Frontal cortex (tissue), 4 donors: ENCODE measurements around the gene NPHP1. TPM values are rescaled to one million over a fixed set of nuclear protein-coding genes. Genes with fewer than 3 reads are reported as not detected.
A peak's percentile ranks its signal among the peaks of the same experiment; 100 is the strongest.
"Not testable (repeated sequence)": the region's sequence is repeated elsewhere in the genome, so short reads cannot be mapped to it uniquely, and the experiment has no call there.

Experiments used
- DNase-seq, 2 donors: peaks; one replicate each; pipeline ENCODE4 v3.0.0; 2012; ENCODE audit warnings: low spot score in 2 of 2
- FAIRE-seq: peaks from 2 replicates; lab custom pipeline; 2012; peaks lifted over from hg19 to GRCh38; lab: Jason Lieb, UNC
- total RNA-seq: library from RNA; depleted of rRNA; stranded (reverse); fragments of >200 nt; gene quantifications from one replicate; pipeline ENCODE4 v1.2.3, GENCODE V29; 2014
- donor health status: control.
- donor health status: control.
- donor health status: control.

Gene NPHP1
- total RNA-seq, 1 donor from 2014 or later: 7.3 TPM

DNA sequence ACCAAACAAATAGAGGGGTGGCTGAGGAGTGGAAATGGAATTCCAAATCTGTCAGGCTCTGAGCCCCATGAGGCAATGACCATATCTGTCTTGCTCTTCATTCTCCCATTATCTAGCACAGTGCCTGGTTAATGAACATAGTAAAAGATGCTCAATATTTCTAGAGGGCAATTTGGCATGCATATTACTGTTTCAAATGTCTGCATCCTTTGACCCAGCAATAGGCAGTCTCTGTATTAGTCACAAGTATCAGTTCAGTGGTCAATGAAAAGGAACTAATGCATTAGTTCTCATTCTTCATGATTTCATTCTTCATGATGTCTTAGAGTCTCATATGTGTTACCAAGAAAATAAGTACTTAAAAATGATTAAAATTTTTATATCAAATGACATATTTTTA is 60.8 kb downstream of the NPHP1 start:
- DNase-seq (no peak), FAIRE-seq (no peak)

DNA sequence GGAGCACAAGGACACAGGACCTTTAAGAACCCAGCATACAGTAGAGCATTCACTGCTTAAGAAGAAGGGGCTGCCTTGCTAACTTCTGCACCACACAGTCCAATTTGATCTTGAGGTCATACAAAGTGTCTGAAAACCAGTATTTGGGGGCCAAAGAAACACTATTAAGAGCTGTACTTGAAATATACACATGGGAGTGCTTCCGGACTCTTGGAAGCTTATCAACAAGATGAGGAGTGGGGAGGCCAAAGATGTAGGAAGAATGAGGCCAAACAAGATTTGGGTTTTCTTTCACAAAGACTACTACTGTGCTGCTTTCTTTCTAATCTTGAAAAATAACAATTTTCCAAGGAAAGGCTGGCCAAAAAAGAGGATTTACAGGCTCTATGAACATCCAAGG is 64.4 kb downstream of the NPHP1 start:
- FAIRE-seq: no peak
- no peak for DNase-seq

DNA sequence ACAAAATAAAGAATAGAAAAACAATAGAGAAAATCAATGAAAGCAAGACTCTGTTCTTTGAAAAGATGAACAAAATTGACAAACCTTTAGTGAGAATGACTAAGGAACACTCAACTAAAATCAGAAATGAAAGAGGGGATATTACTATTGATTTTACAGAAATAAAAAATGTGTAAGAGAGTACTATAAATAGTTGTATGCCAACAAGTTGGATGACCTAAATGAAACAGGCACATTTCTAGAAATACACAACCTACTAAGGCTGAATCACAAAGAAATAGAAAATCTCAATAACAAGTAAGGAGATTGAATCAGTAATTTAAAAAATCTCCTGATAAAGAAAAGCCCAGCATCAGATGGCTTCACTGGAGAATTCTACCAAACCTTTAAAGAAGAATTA is 70.8 kb downstream of the NPHP1 start:
- no peak for DNase-seq
- FAIRE-seq: no peak

DNA sequence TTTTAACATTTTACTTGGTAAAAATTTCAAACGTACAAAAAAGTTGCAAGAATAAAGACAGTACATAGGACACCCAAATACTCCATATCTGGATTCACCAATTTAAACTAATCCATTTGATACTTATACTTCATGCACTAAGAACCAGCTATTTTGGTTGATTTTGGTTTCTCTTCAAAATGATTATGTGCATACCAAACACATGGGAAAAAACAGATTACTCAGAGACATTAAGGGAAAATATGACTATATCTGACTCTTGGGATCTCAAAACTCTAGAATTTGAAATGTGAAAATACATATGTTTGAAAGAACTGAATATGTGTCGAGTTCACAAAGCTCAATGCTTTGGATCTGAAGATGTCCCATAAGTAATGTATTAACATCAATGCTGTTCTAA is 73.6 kb downstream of the NPHP1 start:
- DNase-seq: no peak
- no peak for FAIRE-seq

GRCh38 chr2:110130757-110131156 is 74.1 kb downstream of the NPHP1 start:
- DNase-seq: no peak
- no peak for FAIRE-seq

- DNase-seq (no peak), FAIRE-seq (no peak)
Observed at GRCh38 chr2:110126906-110127305, 77.9 kb downstream of the NPHP1 start.

- DNase-seq (no peak), FAIRE-seq (no peak)
Observed at GRCh38 chr2:110126086-110126773, 78.6 kb downstream of the NPHP1 start.

GRCh38 chr2:110124939-110125691 is 79.7 kb downstream of the NPHP1 start:
- DNase-seq (no peak), FAIRE-seq (no peak)

DNA sequence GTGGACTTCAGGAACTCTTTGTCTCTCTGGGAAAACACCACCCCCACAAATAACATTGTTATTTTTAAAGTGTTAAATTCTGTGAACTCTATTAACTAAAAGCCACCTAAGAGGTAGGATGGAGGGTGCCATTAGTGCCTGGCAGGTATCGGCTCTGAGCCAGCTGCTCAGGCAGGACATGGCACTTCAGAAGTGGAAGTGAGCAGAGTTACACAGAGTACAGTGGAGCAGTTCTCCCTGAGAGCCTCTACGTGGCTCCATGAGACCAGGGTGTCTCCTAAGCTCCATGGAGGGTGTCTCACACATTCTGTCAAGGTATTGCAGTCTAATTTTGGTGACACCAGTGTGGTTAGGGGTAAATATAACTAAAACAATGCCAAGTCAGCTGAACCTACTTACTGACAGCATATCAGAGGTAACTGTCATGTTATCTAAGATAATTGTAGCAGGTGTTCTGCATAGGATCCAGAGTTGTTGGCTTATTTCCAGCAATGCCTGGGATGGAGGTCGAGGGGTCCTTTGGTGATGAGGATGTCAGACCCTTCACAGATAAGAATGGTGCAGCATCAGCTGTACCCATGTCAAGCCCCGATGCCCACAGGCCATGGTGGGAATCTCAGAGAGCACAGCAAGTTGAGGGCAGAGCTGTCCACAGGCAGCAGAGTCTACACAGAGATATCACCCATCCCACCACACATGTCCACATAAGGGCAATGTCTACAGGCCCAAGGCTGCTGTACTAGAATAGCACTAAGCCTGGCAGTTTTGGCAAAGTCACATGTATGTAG is 80.6 kb downstream of the NPHP1 start:
- DNase-seq: no peak
- no peak for FAIRE-seq

DNA sequence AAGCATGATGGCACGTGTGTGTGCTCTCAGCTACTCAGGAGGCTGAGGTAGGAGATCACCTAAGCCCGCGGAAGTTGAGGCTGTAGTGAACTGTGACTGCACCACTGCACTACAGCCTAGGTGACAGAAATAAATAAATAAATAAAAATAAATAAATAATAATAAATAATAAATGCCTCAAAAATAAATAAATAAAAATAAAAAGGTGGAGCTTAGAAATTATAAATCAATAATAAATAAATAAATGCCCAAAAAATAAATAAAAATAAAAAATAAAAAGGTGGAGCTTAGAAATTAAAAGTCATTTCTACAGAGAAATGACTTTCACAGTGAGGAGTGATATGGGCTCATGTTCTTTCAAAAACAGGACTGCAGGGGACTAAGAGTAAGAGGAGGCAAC is 83.2 kb downstream of the NPHP1 start:
- FAIRE-seq (peak; percentile 21), DNase-seq (no peak)

DNA sequence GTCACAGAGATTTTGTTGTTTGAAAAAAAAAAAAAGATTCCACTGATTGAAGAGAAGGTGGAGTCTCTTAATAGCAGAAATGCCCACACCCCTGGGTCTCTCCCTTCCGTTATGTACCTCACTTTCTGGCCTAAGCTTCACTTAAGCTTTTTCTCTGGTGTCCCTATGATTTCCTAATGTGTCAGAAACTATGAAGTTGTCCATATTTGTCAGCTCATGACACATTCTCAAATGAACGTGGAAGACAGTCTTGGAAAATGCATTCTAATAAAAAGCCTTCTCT is 83.8 kb downstream of the NPHP1 start:
- DNase-seq (no peak), FAIRE-seq (no peak)

- DNase-seq (no peak), FAIRE-seq (no peak)
Observed at GRCh38 chr2:110120171-110121051, 84.4 kb downstream of the NPHP1 start.

DNA sequence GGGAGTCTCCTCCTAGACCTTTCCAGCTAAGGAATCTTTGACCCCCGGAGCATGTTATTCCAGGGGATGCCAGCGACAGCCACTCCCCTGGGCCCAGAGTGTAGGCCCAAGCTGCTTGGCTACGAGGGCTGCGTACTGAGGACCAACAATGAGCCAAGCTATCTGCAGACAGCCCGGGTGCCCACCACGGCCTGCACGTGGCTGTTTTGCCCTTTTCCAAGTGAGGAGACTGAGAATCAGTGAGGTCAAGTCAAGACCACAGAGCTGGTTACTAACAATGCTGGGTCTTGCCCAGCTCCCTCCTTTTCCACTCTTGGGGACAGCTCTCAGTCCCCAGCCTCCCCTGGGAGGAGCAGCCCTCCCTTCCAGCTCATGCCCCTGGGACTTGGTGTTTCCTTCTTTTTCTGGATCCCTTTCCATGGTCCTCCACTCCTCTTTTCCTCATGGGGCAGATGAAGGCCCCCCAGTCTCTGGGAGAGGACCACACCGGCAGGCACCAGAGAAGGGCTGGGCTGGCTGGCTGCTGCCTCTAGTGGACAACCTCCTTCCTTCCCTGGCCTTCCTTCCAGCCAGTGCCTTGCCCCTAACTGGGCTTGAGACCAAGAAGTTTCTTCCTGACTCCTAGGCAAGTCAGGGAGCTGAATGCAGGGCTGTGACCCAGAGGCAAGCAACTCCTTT is 88.6 kb downstream of the NPHP1 start:
- no peak for DNase-seq
- FAIRE-seq: no peak

DNA sequence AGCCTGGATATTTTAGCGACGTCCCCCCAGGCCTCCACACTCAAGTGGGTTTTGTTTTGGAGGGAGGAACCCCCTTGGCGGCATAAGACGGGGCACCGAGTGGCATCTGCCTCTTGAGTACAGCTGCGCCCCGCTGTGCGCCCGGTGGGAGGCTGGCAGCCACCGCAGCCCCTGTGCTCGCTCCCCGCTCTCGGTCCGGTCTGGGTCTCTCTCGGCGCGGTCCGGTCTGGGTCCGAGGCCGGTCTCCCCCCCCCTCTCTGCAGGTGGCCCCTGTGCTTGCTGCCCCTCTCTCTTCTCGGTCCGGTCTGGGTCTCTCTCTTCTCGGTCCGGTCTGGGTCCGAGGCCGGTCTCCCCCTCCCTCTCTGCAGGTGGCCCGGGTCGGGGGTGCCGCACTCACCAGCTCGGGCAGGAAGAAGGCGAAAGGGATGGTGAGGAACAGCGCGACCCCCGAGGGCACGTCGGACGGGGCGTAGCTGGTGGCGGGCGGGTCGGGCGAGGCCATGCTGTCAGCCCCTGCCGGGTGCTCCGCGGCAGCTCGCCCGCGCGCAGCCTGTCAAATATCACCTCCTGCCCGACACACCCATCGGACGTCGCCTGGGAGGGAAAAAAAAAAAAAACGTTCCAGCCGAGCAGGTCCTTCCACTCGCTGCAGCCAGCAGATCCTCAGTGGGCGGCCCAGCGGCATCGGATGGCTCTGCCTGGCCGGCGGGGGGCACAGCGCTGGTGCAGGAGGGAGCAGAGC is 89.4 kb downstream of the NPHP1 start, which contains the start of gene MALL:
Gene MALL, minus strand, starts transcription at position 532 of the 742 bp plus-strand sequence. Its CDS starts 30 bp downstream, at position 502.
- DNase-seq (no peak), FAIRE-seq (no peak)

- DNase-seq (no peak), FAIRE-seq (no peak)
Observed at GRCh38 chr2:110114831-110115255, 90.0 kb downstream of the NPHP1 start.

- DNase-seq (no peak), FAIRE-seq (no peak)
Observed at GRCh38 chr2:110113961-110114591, 90.7 kb downstream of the NPHP1 start.

DNA sequence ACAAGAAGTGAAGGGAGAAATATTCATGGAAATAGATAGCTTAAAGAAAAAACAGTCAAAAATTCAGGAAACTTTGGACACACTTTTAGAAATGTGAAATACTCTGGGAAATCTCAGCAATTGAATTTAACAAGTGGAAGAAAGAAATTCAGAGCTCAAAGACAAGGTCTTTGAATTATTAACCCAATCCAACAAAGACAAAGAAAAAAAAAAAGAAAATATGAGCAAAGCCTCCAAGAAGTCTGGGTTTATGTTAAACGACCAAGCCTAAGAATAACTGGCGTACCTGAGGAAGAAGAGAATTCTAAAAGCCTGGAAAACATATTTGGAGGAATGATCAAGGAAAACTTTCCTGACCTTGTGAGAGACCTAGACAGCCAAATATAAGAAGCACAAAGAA is 96.5 kb downstream of the NPHP1 start:
- DNase-seq, FAIRE-seq: not testable (repeated sequence)
